Fibroblast of skin of scalp (primary cell): ENCODE measurements around the gene PRSS33.

Experiments
- DNase-seq: peaks from one replicate; pipeline ENCODE4 v3.0.0-alpha.2; 2013

Gene PRSS33

DNA sequence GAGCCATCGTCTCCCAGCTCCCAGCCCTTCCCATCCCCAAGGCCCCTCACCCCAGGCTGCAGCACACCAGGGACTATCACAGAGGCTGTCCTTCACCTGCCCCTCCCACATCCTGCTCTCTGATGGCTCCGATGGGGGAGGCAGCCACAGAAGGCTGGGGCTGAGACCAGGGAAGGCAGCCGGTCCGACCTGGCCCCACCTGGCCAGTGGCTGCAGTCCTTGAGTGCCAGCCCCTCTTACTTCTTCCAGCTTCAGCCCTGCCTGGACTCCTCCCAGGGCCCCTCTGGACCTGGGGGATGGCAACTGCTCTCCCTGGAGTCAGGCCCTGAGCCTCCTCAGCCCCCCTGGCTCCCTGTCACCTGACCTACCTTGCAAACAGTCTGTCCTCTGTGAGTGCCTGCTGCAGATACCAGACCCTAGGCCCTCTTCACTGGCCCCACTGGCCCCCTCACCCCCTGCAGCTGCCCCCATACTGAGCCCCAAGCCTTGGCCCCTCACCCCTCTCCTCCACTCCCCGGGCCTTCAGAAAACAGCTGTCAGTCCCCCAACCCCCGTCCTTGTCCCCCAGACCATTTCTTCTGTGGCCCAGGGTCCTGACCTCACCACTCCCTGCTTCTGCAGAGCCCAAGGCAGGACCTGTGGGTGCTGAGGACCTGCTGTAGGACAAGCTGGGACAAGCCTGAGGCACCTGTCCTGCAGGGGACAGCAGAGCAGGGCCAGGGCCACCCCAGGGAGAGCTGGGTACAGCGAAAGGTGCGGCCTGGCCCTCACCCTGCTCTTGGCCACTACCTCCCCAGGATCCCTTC is 47.5 kb downstream of the PRSS33 start:
- DNase-seq = no peak

- DNase-seq = no peak
Observed at GRCh38 chr16:2738615-2739014, 48.7 kb downstream of the PRSS33 start.

DNA sequence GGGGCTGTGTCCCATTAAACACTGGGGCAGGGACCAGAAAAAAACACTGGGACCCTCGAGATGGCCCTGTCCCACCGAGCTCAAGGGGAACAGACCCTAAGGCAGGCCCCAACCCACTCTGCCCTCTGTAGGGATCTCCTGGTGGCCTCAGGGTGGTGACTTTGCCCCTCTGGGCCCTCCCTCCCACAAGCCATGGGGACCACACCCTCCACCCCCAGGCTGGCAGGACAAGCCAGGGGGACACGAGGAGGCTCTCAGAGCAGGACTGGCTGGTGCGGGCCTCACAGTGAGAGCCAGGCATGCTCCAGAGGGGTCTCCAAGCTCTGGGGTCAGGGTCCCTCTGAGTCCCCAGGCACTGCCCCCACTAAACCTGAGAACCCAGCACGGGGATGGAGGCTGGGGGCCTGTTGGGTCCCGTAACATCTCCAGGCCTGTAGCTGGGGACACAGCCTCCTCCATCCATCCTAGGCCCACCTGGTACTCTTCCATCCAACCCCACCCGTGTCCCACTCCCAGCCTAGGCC is 49.4 kb downstream of the PRSS33 start:
- no peak for DNase-seq

DNA sequence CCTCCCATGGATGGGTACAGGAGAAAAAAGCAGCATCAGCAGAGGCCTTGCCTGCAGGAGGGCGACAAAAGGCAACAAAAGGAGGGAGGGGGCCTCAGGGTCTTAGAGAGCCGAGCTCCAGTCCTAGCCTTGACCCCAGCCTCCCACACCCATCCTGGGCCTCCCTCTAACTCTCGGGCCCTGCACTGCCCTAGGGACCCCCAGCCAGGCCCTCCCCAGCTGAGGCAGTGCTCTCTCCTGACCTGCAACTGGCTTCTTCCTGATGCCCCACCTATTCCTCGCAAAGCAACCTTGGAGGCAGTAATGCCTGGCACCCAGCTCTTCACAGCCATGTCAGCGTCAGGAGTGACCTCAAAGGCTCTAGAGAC is 50.1 kb downstream of the PRSS33 start:
- DNase-seq = no peak

GRCh38 chr16:2736476-2737237 is 50.7 kb downstream of the PRSS33 start:
- no peak for DNase-seq

- DNase-seq = no peak
Observed at GRCh38 chr16:2734844-2735515, 52.4 kb downstream of the PRSS33 start.
